HepG2 (cell line): ENCODE measurements around the gene MRPL51. TPM values are rescaled to one million over a fixed set of nuclear protein-coding genes. Genes with fewer than 3 reads are reported as not detected.

Experiments
- ATAC-seq: fragments of 200-7000 bp; cut with Tn5 transposase; 3 replicates; pipeline ENCODE4 v1.9.1; 2020; ENCODE audit warnings: mild to moderate bottlenecking, moderate library complexity
- BruUV-seq: library from RNA; stranded (reverse); fragments of 400-500 nt; replicated peaks from 2 replicates; lab custom pipeline; 2021; lab: Mats Ljungman, UMichigan
- CTCF ChIA-PET: fragments of 300-600 bp; formaldehyde crosslinking; extraction: SDS; loops from one replicate; lab custom pipeline; 2021; ENCODE audit warnings: low total read pairs, inconsistent platforms, low intra/inter-chr PET ratio; lab: Yijun Ruan, JAX
- POLR2A ChIA-PET: fragments of 350-600 bp; sonication (Branson Sonifier 250); formaldehyde crosslinking; loops from one replicate; lab custom pipeline; 2020; ENCODE audit warnings: antibody characterized with exemption, inconsistent platforms; lab: Yijun Ruan, JAX
- DNase-seq: peaks from one replicate; pipeline ENCODE4 v3.0.0-alpha.2; 2015; ENCODE audit warnings: low spot score
- FAIRE-seq: peaks from 3 replicates; lab custom pipeline; 2011; peaks lifted over from hg19 to GRCh38; lab: Jason Lieb, UNC
- H2AFZ ChIP-seq: one replicate; pipeline ENCODE4 v1.6.1; 2011; ENCODE audit warnings: low read length, inconsistent platforms
- H3K27ac ChIP-seq: fragments of 300-600 bp; 3 replicates; pipeline ENCODE4 v1.8.0; 2011; ENCODE audit warnings: mixed run types, mild to moderate bottlenecking, mixed read lengths, low read length, inconsistent platforms; ENCODE audit not compliant: insufficient read depth; ENCODE audit errors: extremely low read length
- H3K27me3 ChIP-seq, 2 experiments: fragments of 200-600 bp in 1 of 2; 2 replicates in 1 of 2; 3 replicates in 1 of 2; pipeline versions ENCODE4 v1.6.0 to v1.8.0; 2011; ENCODE audit warnings: low read length in 2 of 2, mild to moderate bottlenecking in 2 of 2, moderate library complexity in 2 of 2, inconsistent platforms in 1 of 2; ENCODE audit not compliant: insufficient read depth in 2 of 2, control insufficient read depth in 1 of 2
- H3K36me3 ChIP-seq, 2 experiments: fragments of 200-600 bp in 1 of 2; replicated peaks in 1 of 2; 2 replicates in 1 of 2; 3 replicates in 1 of 2; pipeline versions ENCODE4 v1.5.1 to v1.8.0; 2011; ENCODE audit warnings: low read length in 2 of 2, inconsistent platforms in 1 of 2; ENCODE audit not compliant: insufficient read depth in 2 of 2, control insufficient read depth in 1 of 2
- H3K4me1 ChIP-seq: 2 replicates; pipeline ENCODE4 v1.5.1; 2012; ENCODE audit warnings: low read length, inconsistent platforms; ENCODE audit not compliant: insufficient read depth
- H3K4me2 ChIP-seq: 2 replicates; pipeline ENCODE4 v1.6.0; 2011; ENCODE audit warnings: low read depth, low read length, inconsistent platforms
- H3K4me3 ChIP-seq, 3 experiments: fragments of 200-600 bp in 1 of 3; sonication (generic), shearing (Covaris generic) in 1 of 3; replicated peaks in 1 of 3; 2 replicates each; pipeline ENCODE4 v1.5.1; 2011 to 2016; ENCODE audit warnings: low read length in 3 of 3, inconsistent platforms in 2 of 3, low read depth in 2 of 3, mild to moderate bottlenecking in 2 of 3, control low read depth in 1 of 3, mixed read lengths in 1 of 3; ENCODE audit not compliant: insufficient read depth in 1 of 3
- H3K79me2 ChIP-seq: one replicate; pipeline ENCODE4 v1.6.1; 2011; ENCODE audit warnings: low read length, inconsistent platforms; ENCODE audit not compliant: insufficient read depth
- H3K9ac ChIP-seq: 2 replicates; pipeline ENCODE4 v1.6.0; 2011; ENCODE audit warnings: mild to moderate bottlenecking, low read depth, low read length, inconsistent platforms; ENCODE audit not compliant: insufficient read depth
- H3K9me3 ChIP-seq: 2 replicates; pipeline ENCODE4 v1.5.1; 2012; ENCODE audit warnings: mild to moderate bottlenecking, low read length
- H4K20me1 ChIP-seq: 2 replicates; pipeline ENCODE4 v1.6.0; 2011; ENCODE audit warnings: inconsistent platforms, mild to moderate bottlenecking, low read length, moderate library complexity; ENCODE audit not compliant: insufficient read depth
- CEBPB ChIP-seq: IDR thresholded peaks from 2 replicates; pipeline ENCODE4 v1.6.1; 2011; ENCODE audit warnings: low read depth, low read length, improper control_type of control experiment, borderline replicate concordance
- IKZF5 ChIP-seq: IDR thresholded peaks from 2 replicates; pipeline ENCODE4 v1.6.1; 2018; ENCODE audit warnings: missing genetic modification reagents, mild to moderate bottlenecking, missing compliant biosample characterization
- TEAD3 ChIP-seq: optimal IDR thresholded peaks from 2 replicates; pipeline ENCODE3; 2016; ENCODE audit warnings: borderline replicate concordance
- YEATS4 ChIP-seq: sonication (generic); formaldehyde crosslinking; IDR thresholded peaks from 2 replicates; pipeline ENCODE4 v1.4.0; 2020; ENCODE audit warnings: missing genetic modification reagents, borderline replicate concordance
- ZBED4 ChIP-seq: sonication (generic); formaldehyde crosslinking; IDR thresholded peaks from 2 replicates; pipeline ENCODE4 v1.4.0; 2020; ENCODE audit warnings: missing genetic modification reagents, borderline replicate concordance
- ZNF574 ChIP-seq: sonication (generic); formaldehyde crosslinking; IDR thresholded peaks from 2 replicates; pipeline ENCODE4 v1.4.0; 2020; ENCODE audit warnings: missing genetic modification reagents
- ZNF747 ChIP-seq: sonication (generic); formaldehyde crosslinking; IDR thresholded peaks from 2 replicates; pipeline ENCODE4 v1.8.1; 2023; ENCODE audit warnings: missing genetic modification reagents, mild to moderate bottlenecking, borderline replicate concordance
- WGBS: methylation state at CpG from one replicate; pipeline ENCODE4 v1.1.6; 2017; ENCODE audit warnings: low lambda C conversion rate; 5-methylcytosine and 5-hydroxymethylcytosine counted together
- in situ Hi-C: cut with HindIII; loops from 2 replicates; pipeline ENCODE4 v1.10.0; 2017; ENCODE audit warnings: low pct_unique_long_range_greater_than_20kb; ENCODE audit not compliant: extremely low pct_ligation_motif_present
- intact Hi-C: fragments of 100-400 bp; cut with micrococcal nuclease; formaldehyde crosslinking; loops from one replicate; pipeline ENCODE4 v1.10.0; 2022; ENCODE audit not compliant: unreplicated experiment
- polyA plus RNA-seq, 8 experiments: library from polyadenylated mRNA; depleted of rRNA in 3 of 8; stranded (reverse) in 7 of 8; unstranded in 1 of 8; fragments of >200 nt; fragmentation: Illumina TruSeq in 4 of 8; extraction: Trizol in 4 of 8; gene quantifications; 2 replicates each; pipeline versions ENCODE4 v1.2.1 to v1.2.3, GENCODE V29; 2011 to 2016; ENCODE audit warnings: low read depth in 4 of 8, missing spikeins in 1 of 8, mixed read lengths in 1 of 8; ENCODE audit not compliant: insufficient read depth in 1 of 8
- total RNA-seq, 5 experiments: library from RNA; depleted of rRNA; stranded (reverse); fragments of >200 nt; fragmentation: Illumina TruSeq; extraction: Trizol; gene quantifications; 2 replicates each; pipeline ENCODE4 v1.2.3, GENCODE V29; 2016; ENCODE audit warnings: low read depth in 1 of 5

Gene MRPL51
- total and polyA plus RNA-seq, 2 of the 13 experiments (the other 11 are each of a cell fraction or from before 2014, with no cell fraction given): 64.8 to 278 TPM

GRCh38 chr12:6532927-6533652 is 40.0 kb upstream of the MRPL51 start (continued):
- no peak for TF ChIP-seq IKZF5 (CRISPR knock-in tag)
- TF ChIP-seq, all 625 proteins: peak for 77

- H3K27ac ChIP-seq: peak overlapping the region; percentile 97
- peaks cover 33% of the 10 kb centered on the region for H3K79me2 ChIP-seq
- H3K9ac ChIP-seq: peak overlapping the region; percentile 96
- ChIA-PET CTCF (no interaction called here), POLR2A (interaction anchor here (0.6 to 2.2 kb wide), 18 partner anchors 10 to 222 kb away, joined by 3 to 22 read pairs (median 4); partner anchors contain the start of genes COPS7A, LTBR, MRPL51 and NOP2)
- H3K27me3 ChIP-seq: no peaks in the 10 kb centered on the region; a peak in 1 of 5 replicates
- peaks cover 43% of the 10 kb centered on the region for H3K4me1 ChIP-seq
- H2AFZ ChIP-seq: no peak overlapping the region
- H3K4me2 ChIP-seq: peak overlapping the region; percentile 96
- FAIRE-seq: peak; percentile 59
- intact Hi-C loops (loop anchor here (2.0 to 10.0 kb wide), 3 partner anchors 37 to 187 kb away; partner anchors contain the start of genes NCAPD2, TNFRSF1A and VAMP1), in situ Hi-C loops (loop anchor here (10.0 kb wide), 1 partner anchor 107 kb away; no protein-coding TSS in a partner anchor)
- BruUV-seq: no TSS peak
- H3K9me3 ChIP-seq: no peaks in the 10 kb centered on the region
- ATAC-seq: peak; percentile 25
- peak; percentile 78 for DNase-seq
- H3K36me3 ChIP-seq: peaks cover 21 to 61% of the 10 kb centered on the region in 2 experiments
- peak overlapping the region; percentile 58 to 99 (median 60) for H3K4me3 ChIP-seq
- peaks cover 27% of the 10 kb centered on the region for H4K20me1 ChIP-seq
- WGBS: 2% methylated on average over 17 of the region's 20 CpGs
- TF ChIP-seq ZNF747 (CRISPR knock-in tag): no peak
- peak; percentile 61; the same call in 1 of the 2 replicates for TF ChIP-seq YEATS4 (CRISPR knock-in tag)
- peak; percentile 19; the same call in 1 of the 2 replicates for TF ChIP-seq ZBED4 (CRISPR knock-in tag)
- peak; percentile 37 for TF ChIP-seq TEAD3 (CRISPR knock-in tag)
- peak; percentile 40 for TF ChIP-seq ZNF574 (CRISPR knock-in tag)
- TF ChIP-seq CEBPB: peak; percentile 23; the same call in 1 of the 2 replicates
Observed at GRCh38 chr12:6532051-6532926, 39.2 kb upstream of the MRPL51 start.
